OCI-M2 (cell line): Measurements from ENCODE around the gene NDUFA5.
A peak's percentile ranks its signal among the peaks of the same experiment; 100 is the strongest.
"Not testable (repeated sequence)": the region's sequence is repeated elsewhere in the genome, so short reads cannot be mapped to it uniquely, and the experiment has no call there.

ENCODE experiments used
- DNase-seq: peaks from one replicate; lab custom pipeline; 2025; ENCODE audit not compliant: unreplicated experiment; lab: John Stamatoyannopoulos, UW

The NDUFA5 gene

DNA sequence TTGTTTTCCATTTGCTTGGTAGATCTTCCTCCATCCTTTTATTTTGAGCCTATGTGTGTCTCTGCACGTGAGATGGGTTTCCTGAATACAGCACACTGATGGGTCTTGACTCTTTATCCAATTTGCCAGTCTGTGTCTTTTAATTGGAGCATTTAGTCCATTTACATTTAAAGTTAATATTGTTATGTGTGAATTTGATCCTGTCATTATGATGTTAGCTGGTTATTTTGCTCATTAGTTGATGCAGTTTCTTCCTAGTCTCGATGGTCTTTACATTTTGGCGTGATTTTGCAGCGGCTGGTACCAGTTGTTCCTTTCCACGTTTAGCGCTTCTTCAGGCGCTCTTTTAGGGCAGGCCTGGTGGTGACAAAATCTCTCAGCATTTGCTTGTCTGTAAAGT, 31.1 kb downstream of the NDUFA5 start:
- not testable (repeated sequence) for DNase-seq

- no peak for DNase-seq
These were observed 35.6 kb downstream of the NDUFA5 start for GRCh38 chr7:123522066-123522465.

- no peak for DNase-seq
These were observed 52.4 kb downstream of the NDUFA5 start for GRCh38 chr7:123505221-123505620.

GRCh38 chr7:123502201-123502600, 55.4 kb downstream of the NDUFA5 start:
- no peak for DNase-seq

DNA sequence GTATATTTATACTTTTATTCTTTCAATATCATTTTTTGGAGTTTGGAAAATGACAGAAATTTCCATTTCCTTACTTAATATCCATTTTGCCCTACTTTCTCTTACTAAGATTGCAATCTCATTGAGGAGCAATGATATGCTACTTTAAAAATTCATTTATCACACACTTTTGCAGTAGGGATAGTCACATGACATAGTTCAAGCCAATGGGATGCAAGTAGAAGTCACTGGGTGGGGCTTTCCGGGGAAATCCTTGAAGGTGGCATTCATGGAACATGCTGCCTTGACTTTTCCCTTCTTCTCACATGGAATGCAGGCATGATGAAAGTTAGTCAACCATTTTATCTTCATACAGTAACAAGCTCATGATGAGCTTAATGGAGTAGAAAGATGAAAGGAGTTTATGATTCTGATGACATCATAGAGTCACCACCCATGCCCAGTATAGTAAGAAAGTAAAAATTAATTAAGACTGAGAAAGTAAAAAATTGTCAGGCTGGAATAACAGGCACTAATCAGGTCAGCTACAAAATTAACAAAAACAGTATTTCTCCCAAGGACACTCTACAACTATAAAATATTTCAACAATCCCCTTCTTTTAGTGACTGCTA, 56.6 kb downstream of the NDUFA5 start:
- DNase-seq: no peak

DNA sequence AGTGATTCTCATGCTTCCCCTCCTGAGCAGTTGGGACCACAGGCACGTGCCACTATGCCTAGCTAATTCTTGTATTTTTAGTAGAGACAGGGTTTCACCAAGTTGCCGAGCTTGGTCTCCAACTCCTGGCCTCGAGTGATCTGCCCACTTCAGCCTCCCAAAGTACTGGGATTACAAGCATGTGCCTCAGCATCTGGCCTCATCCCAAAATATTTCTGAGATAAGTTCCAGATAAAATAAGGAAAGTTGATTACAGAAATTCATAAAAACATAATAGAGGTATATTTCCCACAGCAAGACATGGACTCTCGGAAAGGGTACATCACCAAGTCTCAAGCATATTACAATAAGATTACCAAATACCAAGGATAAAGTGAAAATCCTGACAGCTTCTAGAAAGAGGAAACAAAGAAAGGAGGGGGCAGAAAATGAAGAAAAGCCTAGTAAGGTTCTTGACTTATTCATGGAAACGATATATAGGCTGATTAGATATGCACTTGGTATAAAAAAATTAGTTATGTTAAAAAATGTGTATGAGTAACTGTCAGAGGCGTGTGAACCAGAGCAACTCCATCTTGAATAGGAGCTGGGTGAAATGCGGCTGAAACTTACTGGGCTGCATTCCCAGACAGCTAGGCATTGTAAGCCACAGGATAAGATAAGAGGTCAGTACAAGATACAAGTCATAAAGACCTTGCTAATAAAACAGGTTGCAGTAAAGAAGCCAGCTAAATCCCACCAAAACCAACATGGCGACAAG, 58.2 kb downstream of the NDUFA5 start:
- no peak for DNase-seq

- peak; percentile 82 for DNase-seq
These were observed 59.0 kb downstream of the NDUFA5 start for GRCh38 chr7:123498601-123499000.

DNA sequence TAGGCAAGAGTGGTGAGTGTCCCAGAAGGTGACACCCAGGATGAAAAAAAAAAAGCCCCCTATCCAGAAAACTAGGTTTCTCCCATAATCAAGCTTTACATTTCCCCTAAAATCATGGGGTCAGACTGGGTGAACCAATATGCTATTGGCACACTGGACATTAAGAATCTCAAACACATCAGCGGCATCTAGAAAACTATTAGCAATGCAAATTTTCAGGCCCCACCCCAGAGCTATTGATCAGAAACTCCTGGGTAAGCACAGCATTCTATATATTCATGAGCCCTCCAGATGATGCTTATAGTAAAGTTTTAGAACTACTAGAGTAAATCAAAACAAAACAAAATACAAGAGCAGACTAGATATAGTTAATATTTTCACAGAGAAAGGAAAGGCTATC, 59.6 kb downstream of the NDUFA5 start:
- no peak for DNase-seq

GRCh38 chr7:123494193-123494796, 63.3 kb downstream of the NDUFA5 start:
- no peak for DNase-seq

- DNase-seq: no peak
These were observed 65.1 kb downstream of the NDUFA5 start for GRCh38 chr7:123492485-123492884.
